Measurements from ENCODE around the gene SMIM29. TPM values are rescaled to one million over a fixed set of nuclear protein-coding genes. Genes with fewer than 3 reads are reported as not detected.
"Not testable (repeated sequence)": the region's sequence is repeated elsewhere in the genome, so short reads cannot be mapped to it uniquely, and the experiment has no call there.

Gene SMIM29
- total and polyA plus RNA-seq, 2 donors (not counting 1 experiment from before 2014, with no cell fraction given) = 16.7 to 36.3 TPM

DNA sequence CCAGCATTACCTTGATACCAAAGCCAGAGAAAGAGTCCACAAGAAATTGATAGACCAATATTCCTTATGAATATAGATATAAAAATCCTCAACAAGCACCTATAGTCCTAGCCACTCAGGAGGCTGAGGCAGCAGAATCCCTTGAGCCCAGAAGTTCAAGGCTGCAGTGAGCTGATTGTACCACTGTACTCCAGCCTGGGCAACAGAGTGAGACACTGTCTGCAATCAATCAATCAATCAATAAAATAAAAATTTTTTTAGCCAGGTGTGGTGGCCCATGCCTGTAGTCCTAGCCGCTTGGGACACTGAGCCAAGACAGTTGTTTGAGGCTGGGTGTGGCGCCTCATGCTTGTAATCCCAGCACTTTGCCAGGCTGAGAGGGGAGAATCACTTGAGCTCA is 18.9 kb upstream of the SMIM29 start:
- Histone ChIP-seq H3K9ac (ENCODE audit: insufficient read depth, low read length) (no peak overlapping the region), H3K9me3 (ENCODE audit: control insufficient read depth, insufficient read depth, low read depth, low read length) (no peaks in the 10 kb centered on the region), H3K27me3 (ENCODE audit: control insufficient read depth, insufficient read depth, low read length) (no peaks in the 10 kb centered on the region), H2AFZ (ENCODE audit: low read length) (no peak overlapping the region), H3K27ac (ENCODE audit: insufficient read depth, low read length) (no peak overlapping the region), H3K4me1 (ENCODE audit: control insufficient read depth, extremely low read depth, insufficient read depth, low read length) (no peaks in the 10 kb centered on the region), H3K79me2 (ENCODE audit: control insufficient read depth, insufficient read depth, low read length) (no peaks in the 10 kb centered on the region), H3K4me2 (ENCODE audit: extremely low read depth, insufficient read depth, low read length) (no peak overlapping the region), H4K20me1 (ENCODE audit: control insufficient read depth, extremely low read depth, insufficient read depth, low read length) (no peaks in the 10 kb centered on the region), H3K4me3 (replicated peaks in 1 of 4; ENCODE audit: control extremely low read depth in 1 of 4, insufficient read depth in 1 of 4, low read depth in 3 of 4, low read length in 4 of 4) (no peak overlapping the region), H3K36me3 (ENCODE audit: control insufficient read depth, insufficient read depth, low read length) (no peaks in the 10 kb centered on the region)
- no peak for DNase-seq (ENCODE audit: low read depth in 2 of 2)
- TF ChIP-seq EZH2 (IDR thresholded peaks at IDR 0.05; ENCODE audit: low read length, missing control alignments) = no peak
- TF ChIP-seq, protein P1, sequence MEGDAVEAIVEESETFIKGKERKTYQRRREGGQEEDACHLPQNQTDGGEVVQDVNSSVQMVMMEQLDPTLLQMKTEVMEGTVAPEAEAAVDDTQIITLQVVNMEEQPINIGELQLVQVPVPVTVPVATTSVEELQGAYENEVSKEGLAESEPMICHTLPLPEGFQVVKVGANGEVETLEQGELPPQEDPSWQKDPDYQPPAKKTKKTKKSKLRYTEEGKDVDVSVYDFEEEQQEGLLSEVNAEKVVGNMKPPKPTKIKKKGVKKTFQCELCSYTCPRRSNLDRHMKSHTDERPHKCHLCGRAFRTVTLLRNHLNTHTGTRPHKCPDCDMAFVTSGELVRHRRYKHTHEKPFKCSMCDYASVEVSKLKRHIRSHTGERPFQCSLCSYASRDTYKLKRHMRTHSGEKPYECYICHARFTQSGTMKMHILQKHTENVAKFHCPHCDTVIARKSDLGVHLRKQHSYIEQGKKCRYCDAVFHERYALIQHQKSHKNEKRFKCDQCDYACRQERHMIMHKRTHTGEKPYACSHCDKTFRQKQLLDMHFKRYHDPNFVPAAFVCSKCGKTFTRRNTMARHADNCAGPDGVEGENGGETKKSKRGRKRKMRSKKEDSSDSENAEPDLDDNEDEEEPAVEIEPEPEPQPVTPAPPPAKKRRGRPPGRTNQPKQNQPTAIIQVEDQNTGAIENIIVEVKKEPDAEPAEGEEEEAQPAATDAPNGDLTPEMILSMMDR (conservative IDR thresholded peaks at IDR 0.05 in 1 of 2, IDR thresholded peaks at IDR 0.05 in 1 of 2; ENCODE audit: low read depth in 1 of 2, low read length in 2 of 2) = no peak

DNA sequence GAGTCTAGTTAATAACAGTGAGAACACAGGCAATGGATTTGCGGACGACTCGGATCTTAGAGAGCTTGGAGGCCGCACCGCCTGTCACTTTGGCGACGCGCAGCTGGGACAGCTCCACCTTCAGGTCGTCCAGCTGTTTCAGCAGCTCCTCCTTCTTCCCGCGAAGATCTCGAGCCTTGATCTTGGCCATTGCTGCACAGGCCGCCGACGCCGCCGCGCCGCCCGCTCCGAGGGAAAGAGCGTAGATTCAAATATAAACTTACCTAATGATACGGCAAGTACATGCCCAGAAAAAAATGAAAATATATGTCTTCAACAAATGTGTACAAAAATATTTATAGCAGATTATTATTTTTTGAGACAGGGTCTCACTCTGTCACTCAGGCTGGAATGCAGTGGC is 14.7 kb upstream of the SMIM29 start:
- not testable (repeated sequence) for H3K4me2 ChIP-seq (ENCODE audit: extremely low read depth, insufficient read depth, low read length); H3K36me3 ChIP-seq (ENCODE audit: control insufficient read depth, insufficient read depth, low read length); H3K9me3 ChIP-seq (ENCODE audit: control insufficient read depth, insufficient read depth, low read depth, low read length); H4K20me1 ChIP-seq (ENCODE audit: control insufficient read depth, extremely low read depth, insufficient read depth, low read length); DNase-seq (ENCODE audit: low read depth in 2 of 2); H3K4me3 ChIP-seq (replicated peaks in 1 of 4; ENCODE audit: control extremely low read depth in 1 of 4, insufficient read depth in 1 of 4, low read depth in 3 of 4, low read length in 4 of 4); H3K79me2 ChIP-seq (ENCODE audit: control insufficient read depth, insufficient read depth, low read length); H3K27me3 ChIP-seq (ENCODE audit: control insufficient read depth, insufficient read depth, low read length); H2AFZ ChIP-seq (ENCODE audit: low read length); H3K9ac ChIP-seq (ENCODE audit: insufficient read depth, low read length); H3K4me1 ChIP-seq (ENCODE audit: control insufficient read depth, extremely low read depth, insufficient read depth, low read length); H3K27ac ChIP-seq (ENCODE audit: insufficient read depth, low read length)

- no peak overlapping the region for H3K9ac ChIP-seq (ENCODE audit: insufficient read depth, low read length)
- H2AFZ ChIP-seq (ENCODE audit: low read length) = no peak overlapping the region
- TF ChIP-seq EZH2 (IDR thresholded peaks at IDR 0.05; ENCODE audit: low read length, missing control alignments) = no peak
- TF ChIP-seq, protein P1 (conservative IDR thresholded peaks at IDR 0.05 in 1 of 2, IDR thresholded peaks at IDR 0.05 in 1 of 2; ENCODE audit: low read depth in 1 of 2, low read length in 2 of 2) = no peak
- H3K4me1 ChIP-seq (ENCODE audit: control insufficient read depth, extremely low read depth, insufficient read depth, low read length) = no peaks in the 10 kb centered on the region
- no peaks in the 10 kb centered on the region for H3K27me3 ChIP-seq (ENCODE audit: control insufficient read depth, insufficient read depth, low read length)
- no peaks in the 10 kb centered on the region for H3K79me2 ChIP-seq (ENCODE audit: control insufficient read depth, insufficient read depth, low read length)
- DNase-seq (ENCODE audit: low read depth in 2 of 2) = no peak
- no peak overlapping the region for H3K4me3 ChIP-seq (replicated peaks in 1 of 4; ENCODE audit: control extremely low read depth in 1 of 4, insufficient read depth in 1 of 4, low read depth in 3 of 4, low read length in 4 of 4)
- no peaks in the 10 kb centered on the region for H3K36me3 ChIP-seq (ENCODE audit: control insufficient read depth, insufficient read depth, low read length)
- H4K20me1 ChIP-seq (ENCODE audit: control insufficient read depth, extremely low read depth, insufficient read depth, low read length) = no peaks in the 10 kb centered on the region
- H3K9me3 ChIP-seq (ENCODE audit: control insufficient read depth, insufficient read depth, low read depth, low read length) = no peaks in the 10 kb centered on the region
- H3K27ac ChIP-seq (ENCODE audit: insufficient read depth, low read length) = no peak overlapping the region
- no peak overlapping the region for H3K4me2 ChIP-seq (ENCODE audit: extremely low read depth, insufficient read depth, low read length)
Measured at GRCh38 chr6:34260576-34261267, 11.9 kb upstream of the SMIM29 start.

Data from fibroblast of lung (primary cell).